ENCODE measurements around the gene LSG1.
A peak's percentile ranks its signal among the peaks of the same experiment; 100 is the strongest.
"Not testable (repeated sequence)": the region's sequence is repeated elsewhere in the genome, so short reads cannot be mapped to it uniquely, and the experiment has no call there.

The LSG1 gene

GRCh38 chr3:194647747-194648146 lies 24.2 kb downstream of the LSG1 start:
- DNase-seq = no peak

GRCh38 chr3:194642769-194643168 lies 29.2 kb downstream of the LSG1 start:
- DNase-seq = no peak

- no peak for DNase-seq
Measured at GRCh38 chr3:194640829-194641228, 31.2 kb downstream of the LSG1 start.

- DNase-seq = no peak
Measured at GRCh38 chr3:194638991-194639605, 32.9 kb downstream of the LSG1 start.

- DNase-seq = no peak
Measured at GRCh38 chr3:194637541-194638400, 34.2 kb downstream of the LSG1 start.

GRCh38 chr3:194637066-194637465 lies 34.9 kb downstream of the LSG1 start:
- no peak for DNase-seq

- peak; percentile 87 for DNase-seq
Measured at GRCh38 chr3:194633349-194634004, 38.5 kb downstream of the LSG1 start, which contains the start of gene TMEM44. TSS of gene TMEM44 (minus strand) at chr3:194633419. CDS start at chr3:194633215, 204 bp downstream.

- peak; percentile 57 for DNase-seq
Measured at GRCh38 chr3:194632809-194633348, 39.1 kb downstream of the LSG1 start.

- no peak for DNase-seq
Measured at GRCh38 chr3:194632226-194632808, 39.7 kb downstream of the LSG1 start.

- no peak for DNase-seq
Measured at GRCh38 chr3:194631696-194632095, 40.3 kb downstream of the LSG1 start.

- not testable (repeated sequence) for DNase-seq
Measured at GRCh38 chr3:194630681-194631080, 41.3 kb downstream of the LSG1 start.

- DNase-seq = no peak
Measured at GRCh38 chr3:194624956-194625355, 47.0 kb downstream of the LSG1 start.

GRCh38 chr3:194623449-194624290 lies 48.3 kb downstream of the LSG1 start:
- DNase-seq = no peak

GRCh38 chr3:194622621-194623340 lies 49.2 kb downstream of the LSG1 start:
- no peak for DNase-seq

GRCh38 chr3:194621947-194622346 lies 50.0 kb downstream of the LSG1 start:
- no peak for DNase-seq

GRCh38 chr3:194620196-194620595 lies 51.8 kb downstream of the LSG1 start:
- no peak for DNase-seq

- no peak for DNase-seq
Measured at GRCh38 chr3:194619741-194620140, 52.2 kb downstream of the LSG1 start.

GRCh38 chr3:194618858-194619608 lies 53.0 kb downstream of the LSG1 start:
- no peak for DNase-seq

- no peak for DNase-seq
Measured at GRCh38 chr3:194617827-194618226, 54.2 kb downstream of the LSG1 start.

GRCh38 chr3:194617143-194617671 lies 54.8 kb downstream of the LSG1 start:
- DNase-seq = no peak

Measured in DMS79 treated with DMSO at 0.1 percent for 48 hours (cell line).